Gastrocnemius medialis (tissue), 4 donors: ENCODE measurements around the gene SUGCT.

Source experiments
- POLR2A ChIP-seq, 2 donors: fragments of 450-650 bp; IDR thresholded peaks; one replicate each; pipeline ENCODE4 v1.6.1; 2017; ENCODE audit warnings: antibody characterized with exemption in 2 of 2, mild to moderate bottlenecking in 2 of 2, moderate library complexity in 2 of 2
- TF ChIP-seq, protein P1 (sequence below), 5 experiments: fragments of 450-650 bp in 3 of 5; fragments of 200-600 bp in 2 of 5; sonication (generic) in 2 of 5; IDR thresholded peaks in 4 of 5; conservative IDR thresholded peaks in 1 of 5; 1 replicate in 4 of 5; 2 replicates in 1 of 5; pipeline ENCODE4 v1.5.1; 2016 to 2019; ENCODE audit warnings: antibody characterized with exemption in 5 of 5, mild to moderate bottlenecking in 3 of 5, moderate library complexity in 3 of 5

DNA sequence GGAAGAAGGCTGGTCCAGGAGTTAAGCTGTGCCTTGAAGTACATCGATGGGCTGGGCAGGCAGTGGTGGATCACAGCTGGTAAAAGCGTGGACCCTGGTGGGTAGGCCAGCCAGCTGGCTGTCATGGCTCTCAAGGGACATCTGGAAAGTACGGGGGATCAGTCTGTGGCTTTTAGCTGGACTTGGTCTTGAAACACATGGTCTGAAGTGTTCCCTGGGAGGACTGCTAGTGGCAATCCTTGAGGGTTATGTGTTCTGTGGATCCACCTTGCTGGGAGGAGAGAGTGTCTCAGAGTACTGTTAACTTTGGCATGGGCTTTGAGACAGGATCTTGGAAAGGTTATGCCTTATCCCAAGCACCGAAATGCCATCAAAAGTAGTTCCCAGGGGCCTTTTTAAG, 754.3 kb downstream of the SUGCT start:
- TF ChIP-seq POLR2A (IDR thresholded peaks at IDR 0.05) = no peak
- TF ChIP-seq, protein P1, sequence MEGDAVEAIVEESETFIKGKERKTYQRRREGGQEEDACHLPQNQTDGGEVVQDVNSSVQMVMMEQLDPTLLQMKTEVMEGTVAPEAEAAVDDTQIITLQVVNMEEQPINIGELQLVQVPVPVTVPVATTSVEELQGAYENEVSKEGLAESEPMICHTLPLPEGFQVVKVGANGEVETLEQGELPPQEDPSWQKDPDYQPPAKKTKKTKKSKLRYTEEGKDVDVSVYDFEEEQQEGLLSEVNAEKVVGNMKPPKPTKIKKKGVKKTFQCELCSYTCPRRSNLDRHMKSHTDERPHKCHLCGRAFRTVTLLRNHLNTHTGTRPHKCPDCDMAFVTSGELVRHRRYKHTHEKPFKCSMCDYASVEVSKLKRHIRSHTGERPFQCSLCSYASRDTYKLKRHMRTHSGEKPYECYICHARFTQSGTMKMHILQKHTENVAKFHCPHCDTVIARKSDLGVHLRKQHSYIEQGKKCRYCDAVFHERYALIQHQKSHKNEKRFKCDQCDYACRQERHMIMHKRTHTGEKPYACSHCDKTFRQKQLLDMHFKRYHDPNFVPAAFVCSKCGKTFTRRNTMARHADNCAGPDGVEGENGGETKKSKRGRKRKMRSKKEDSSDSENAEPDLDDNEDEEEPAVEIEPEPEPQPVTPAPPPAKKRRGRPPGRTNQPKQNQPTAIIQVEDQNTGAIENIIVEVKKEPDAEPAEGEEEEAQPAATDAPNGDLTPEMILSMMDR (IDR thresholded peaks at IDR 0.05 in 4 of 5, conservative IDR thresholded peaks at IDR 0.05 in 1 of 5) = no peak
